Glutamatergic neuron (in vitro differentiated cells): Measurements from ENCODE around the gene AAMP. TPM values are rescaled to one million over a fixed set of nuclear protein-coding genes. Genes with fewer than 3 reads are reported as not detected.

Experiments used
- DNase-seq: peaks from one replicate; pipeline ENCODE4 v3.0.0; 2022
- H3K27ac Mint-ChIP-seq: one replicate; pipeline ENCODE4 v1.8.0; 2020; ENCODE audit warnings: mild to moderate bottlenecking, mixed read lengths, inconsistent platforms; ENCODE audit not compliant: unreplicated experiment
- H3K27me3 Mint-ChIP-seq: one replicate; pipeline ENCODE4 v1.8.0; 2020; ENCODE audit warnings: mild to moderate bottlenecking, moderate library complexity, mixed read lengths, inconsistent platforms; ENCODE audit not compliant: unreplicated experiment
- H3K36me3 Mint-ChIP-seq: one replicate; pipeline ENCODE4 v1.8.0; 2020; ENCODE audit warnings: mild to moderate bottlenecking, mixed read lengths, inconsistent platforms; ENCODE audit not compliant: unreplicated experiment
- H3K4me1 Mint-ChIP-seq: one replicate; pipeline ENCODE4 v1.8.0; 2020; ENCODE audit warnings: mild to moderate bottlenecking, low read depth, mixed read lengths, inconsistent platforms; ENCODE audit not compliant: unreplicated experiment
- H3K4me3 Mint-ChIP-seq: one replicate; pipeline ENCODE4 v1.8.0; 2020; ENCODE audit warnings: mild to moderate bottlenecking, mixed read lengths, inconsistent platforms; ENCODE audit not compliant: unreplicated experiment
- H3K9me3 Mint-ChIP-seq: one replicate; pipeline ENCODE4 v1.8.0; 2020; ENCODE audit warnings: mild to moderate bottlenecking, moderate library complexity, mixed read lengths, inconsistent platforms; ENCODE audit not compliant: unreplicated experiment
- total RNA-seq: library from RNA; stranded (reverse); fragmentation: NEBNext Ultra II Directional; extraction: Animal tissue kit (Norgen Biotek cat#: 25700); gene quantifications from one replicate; pipeline ENCODE4 v1.2.1, GENCODE V29; 2021; ENCODE audit not compliant: unreplicated experiment
- TF ChIP-seq, protein P1 (sequence below): fragments of 200-600 bp; sonication (generic); IDR thresholded peaks from one replicate; pipeline ENCODE4 v1.5.0; 2021; ENCODE audit not compliant: partially characterized antibody, unreplicated experiment

AAMP gene
- total RNA-seq, 1 donor from 2014 or later, result 64.6 TPM

DNA sequence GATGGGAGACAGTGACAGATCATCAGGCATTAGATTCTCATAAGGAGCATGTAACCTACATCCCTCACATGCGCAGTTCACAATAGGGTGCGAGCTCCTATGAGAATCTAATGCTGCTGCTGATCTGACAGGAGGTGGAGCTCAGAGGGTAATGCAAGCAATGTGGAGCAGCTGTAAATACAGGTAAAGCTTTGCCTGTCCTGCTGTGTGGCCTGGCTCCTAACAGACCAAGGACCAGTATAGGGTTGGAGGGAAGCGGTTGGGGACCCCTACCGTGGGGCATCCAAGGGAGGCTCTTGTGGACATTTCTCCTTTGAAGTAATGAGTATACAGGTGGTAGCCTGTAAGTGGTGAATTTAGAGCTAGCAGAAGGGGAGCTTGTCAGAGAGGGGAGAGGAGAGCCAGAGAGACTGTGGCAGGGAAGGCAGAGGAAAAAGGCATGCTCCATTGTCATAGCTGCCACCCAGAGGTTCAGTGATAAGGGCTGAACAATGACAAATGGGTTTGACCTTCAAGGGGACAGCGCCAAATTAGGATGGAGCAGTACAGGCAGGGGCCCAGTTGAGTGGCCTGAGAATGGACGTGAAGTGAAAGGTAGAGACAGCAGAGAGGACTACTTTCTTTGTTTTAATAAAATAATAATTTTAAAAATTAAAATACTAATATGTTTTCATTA is 37.6 kb upstream of the AAMP start:
- Mint-ChIP-seq H3K27me3 (peaks cover 4% of the 10 kb centered on the region), H3K36me3 (no peaks in the 10 kb centered on the region), H3K4me3 (no peak overlapping the region), H3K9me3 (no peaks in the 10 kb centered on the region), H3K27ac (no peak overlapping the region), H3K4me1 (no peaks in the 10 kb centered on the region)
- TF ChIP-seq, protein P1, sequence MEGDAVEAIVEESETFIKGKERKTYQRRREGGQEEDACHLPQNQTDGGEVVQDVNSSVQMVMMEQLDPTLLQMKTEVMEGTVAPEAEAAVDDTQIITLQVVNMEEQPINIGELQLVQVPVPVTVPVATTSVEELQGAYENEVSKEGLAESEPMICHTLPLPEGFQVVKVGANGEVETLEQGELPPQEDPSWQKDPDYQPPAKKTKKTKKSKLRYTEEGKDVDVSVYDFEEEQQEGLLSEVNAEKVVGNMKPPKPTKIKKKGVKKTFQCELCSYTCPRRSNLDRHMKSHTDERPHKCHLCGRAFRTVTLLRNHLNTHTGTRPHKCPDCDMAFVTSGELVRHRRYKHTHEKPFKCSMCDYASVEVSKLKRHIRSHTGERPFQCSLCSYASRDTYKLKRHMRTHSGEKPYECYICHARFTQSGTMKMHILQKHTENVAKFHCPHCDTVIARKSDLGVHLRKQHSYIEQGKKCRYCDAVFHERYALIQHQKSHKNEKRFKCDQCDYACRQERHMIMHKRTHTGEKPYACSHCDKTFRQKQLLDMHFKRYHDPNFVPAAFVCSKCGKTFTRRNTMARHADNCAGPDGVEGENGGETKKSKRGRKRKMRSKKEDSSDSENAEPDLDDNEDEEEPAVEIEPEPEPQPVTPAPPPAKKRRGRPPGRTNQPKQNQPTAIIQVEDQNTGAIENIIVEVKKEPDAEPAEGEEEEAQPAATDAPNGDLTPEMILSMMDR, result no peak
- DNase-seq, result no peak

DNA sequence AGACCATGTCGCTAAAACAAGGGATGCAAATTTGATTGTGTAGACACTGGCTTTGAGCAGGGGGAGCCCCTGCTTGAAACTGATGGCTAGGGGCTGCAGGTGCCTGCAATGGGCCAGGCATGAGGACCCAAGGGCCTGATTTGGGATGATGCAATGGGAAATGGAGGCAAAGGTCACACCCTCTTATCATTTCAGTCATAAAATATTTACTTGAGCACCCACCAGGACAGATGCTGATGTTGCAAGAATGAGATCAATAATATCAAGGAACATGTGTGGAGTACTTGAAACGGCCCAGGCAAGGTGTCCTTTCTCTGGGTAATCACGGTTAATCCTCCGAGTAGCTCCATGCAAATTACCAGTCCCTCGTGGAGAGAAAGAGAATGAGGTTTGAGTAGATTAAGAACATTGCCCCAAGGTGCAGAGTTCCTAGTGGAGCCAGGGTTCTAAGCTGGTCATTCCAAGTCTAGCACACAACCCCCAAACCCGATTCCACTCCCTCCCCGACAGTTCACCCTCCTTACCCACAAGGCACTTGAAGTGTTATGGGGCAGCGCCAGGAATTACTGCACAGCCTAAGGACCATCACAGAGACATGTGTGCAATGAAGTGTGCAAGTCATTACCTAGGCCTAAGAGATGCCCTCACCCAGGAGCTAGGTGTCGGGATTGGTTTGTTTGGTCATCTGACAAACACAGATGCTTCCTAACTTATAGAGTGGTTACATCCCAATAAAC is 36.4 kb upstream of the AAMP start:
- Mint-ChIP-seq H3K4me3 (no peak overlapping the region), H3K27ac (no peak overlapping the region), H3K4me1 (no peaks in the 10 kb centered on the region), H3K27me3 (peaks cover 4% of the 10 kb centered on the region), H3K36me3 (no peaks in the 10 kb centered on the region), H3K9me3 (no peaks in the 10 kb centered on the region)
- DNase-seq, result no peak
- TF ChIP-seq, protein P1, result no peak

DNA sequence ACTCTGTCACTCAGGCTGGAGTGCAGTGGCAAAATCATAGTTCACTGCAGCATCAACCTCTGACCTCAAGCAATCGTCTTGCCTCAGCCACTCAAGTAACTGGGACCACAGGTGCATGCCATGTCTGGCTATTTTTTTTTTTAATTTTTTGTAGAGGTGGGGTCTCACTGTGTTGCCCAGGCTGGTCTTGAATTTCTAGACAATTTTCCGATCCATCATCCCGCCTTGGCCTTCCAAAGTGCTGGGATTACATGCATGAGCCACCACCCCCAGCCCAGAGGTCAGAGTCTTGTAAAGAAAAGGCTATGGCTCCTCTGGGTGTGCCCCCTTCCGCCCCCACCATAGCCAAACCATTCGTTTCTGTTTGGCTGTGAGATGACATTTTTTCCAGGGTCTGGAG is 35.4 kb upstream of the AAMP start:
- TF ChIP-seq, protein P1, result no peak
- no peak for DNase-seq
- no peak overlapping the region for H3K4me3 Mint-ChIP-seq
- peaks cover 1% of the 10 kb centered on the region for H3K27me3 Mint-ChIP-seq
- no peaks in the 10 kb centered on the region for H3K36me3 Mint-ChIP-seq
- no peak overlapping the region for H3K27ac Mint-ChIP-seq
- H3K9me3 Mint-ChIP-seq, result no peaks in the 10 kb centered on the region
- H3K4me1 Mint-ChIP-seq, result no peaks in the 10 kb centered on the region

DNA sequence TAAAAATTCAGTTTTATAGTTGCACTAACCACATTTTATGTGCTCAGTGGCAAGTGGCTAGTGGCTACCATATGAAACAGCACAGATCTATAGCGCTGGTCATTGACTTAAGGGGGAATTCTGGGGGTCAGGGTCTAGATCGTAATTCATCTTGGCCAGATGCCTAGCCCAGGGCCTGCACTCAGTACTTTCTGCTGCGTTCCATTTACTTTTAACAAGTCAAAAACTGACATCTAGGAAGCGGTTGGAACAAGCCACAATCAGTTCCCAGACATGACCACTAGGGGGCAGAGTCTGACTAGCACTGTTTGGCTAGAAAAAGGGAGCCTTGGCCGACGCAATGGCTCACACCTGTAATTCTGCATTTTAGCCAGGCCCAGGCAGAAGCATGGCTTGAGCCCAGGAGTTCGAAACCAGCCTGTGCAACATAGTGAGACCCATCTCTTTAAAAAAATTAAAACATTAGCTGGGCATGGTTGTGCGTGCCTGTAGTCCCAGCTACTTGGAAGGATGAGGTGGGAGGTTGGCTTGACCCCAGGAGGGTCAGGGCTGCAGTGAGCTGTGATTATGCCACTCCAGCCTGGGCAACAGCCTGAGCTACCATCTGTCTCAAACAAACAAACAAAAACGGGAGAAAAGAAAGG is 31.4 kb upstream of the AAMP start:
- no peaks in the 10 kb centered on the region for H3K4me1 Mint-ChIP-seq
- no peak overlapping the region for H3K27ac Mint-ChIP-seq
- H3K9me3 Mint-ChIP-seq, result no peaks in the 10 kb centered on the region
- peaks cover 1% of the 10 kb centered on the region for H3K27me3 Mint-ChIP-seq
- DNase-seq, result peak; percentile 88
- H3K36me3 Mint-ChIP-seq, result no peaks in the 10 kb centered on the region
- no peak overlapping the region for H3K4me3 Mint-ChIP-seq
- TF ChIP-seq, protein P1, result peak; percentile 98

DNA sequence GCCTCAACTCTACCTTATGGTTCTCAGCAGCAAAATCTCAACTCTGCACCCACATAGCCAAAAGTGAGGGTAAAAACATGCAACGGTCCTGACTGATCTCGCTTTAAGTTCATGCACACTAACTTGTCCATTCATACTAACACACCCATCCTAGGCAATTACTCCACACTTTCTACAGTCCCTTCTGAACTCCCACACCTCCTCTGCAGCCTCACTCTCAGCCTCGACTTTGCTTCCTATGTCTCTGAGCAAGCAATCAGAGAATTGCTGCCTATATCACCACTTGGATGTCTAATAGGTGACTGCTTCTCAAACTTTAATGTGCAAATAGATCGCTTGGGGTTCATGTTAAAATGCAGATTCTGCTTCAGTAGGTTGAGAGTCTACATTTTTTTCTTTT is 30.2 kb upstream of the AAMP start:
- no peaks in the 10 kb centered on the region for H3K27me3 Mint-ChIP-seq
- DNase-seq, result no peak
- no peaks in the 10 kb centered on the region for H3K4me1 Mint-ChIP-seq
- no peak overlapping the region for H3K27ac Mint-ChIP-seq
- no peaks in the 10 kb centered on the region for H3K9me3 Mint-ChIP-seq
- no peaks in the 10 kb centered on the region for H3K36me3 Mint-ChIP-seq
- H3K4me3 Mint-ChIP-seq, result no peak overlapping the region
- TF ChIP-seq, protein P1, result no peak
